ENCODE data around the gene TMEM229B. TPM values are rescaled to one million over a fixed set of nuclear protein-coding genes. Genes with fewer than 3 reads are reported as not detected.

The TMEM229B gene
- total and polyA plus RNA-seq, 2 donors (not counting 1 experiment from before 2014, with no cell fraction given) = 6.9 to 8.2 TPM

DNA sequence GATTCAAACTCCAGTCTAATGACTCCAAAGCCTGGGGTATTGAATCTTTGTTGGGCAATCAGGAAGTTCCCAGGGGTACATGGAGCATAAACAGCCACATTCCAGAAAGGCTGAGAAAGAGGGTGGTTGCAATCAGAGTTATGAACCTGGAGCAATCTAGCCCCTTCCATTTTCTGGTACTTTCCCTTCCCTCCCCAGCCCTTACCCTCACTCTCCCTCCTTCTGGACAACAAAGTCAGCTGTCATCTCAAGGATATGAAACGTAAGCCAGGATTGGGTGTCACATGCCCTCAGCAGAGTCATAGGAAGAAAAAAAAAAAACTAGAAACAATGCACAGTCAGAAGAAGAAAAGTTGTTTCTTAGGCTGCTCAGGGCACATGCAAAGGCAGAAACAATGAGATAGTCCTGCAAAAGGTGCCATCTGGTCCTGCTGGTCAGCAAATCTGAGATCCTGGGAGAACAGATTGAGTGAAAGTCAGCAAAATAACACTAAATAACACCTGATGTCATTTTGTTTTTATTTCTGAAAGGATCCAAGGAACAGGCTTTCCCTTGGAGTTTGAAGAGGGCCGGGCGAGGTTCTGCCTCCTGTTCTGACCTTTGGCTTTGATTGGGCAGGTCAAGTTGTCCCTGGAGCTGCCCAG lies 27.1 kb downstream of the TMEM229B start:
- DNase-seq = no peak
- Histone ChIP-seq H3K27ac (ENCODE audit: low read length in 2 of 2) (no peak overlapping the region), H3K9me3 (ENCODE audit: control extremely low read depth in 1 of 3, control insufficient read depth in 2 of 3, insufficient read depth in 1 of 3, low read length in 2 of 3) (peaks cover 0 to 4% (median 0%) of the 10 kb centered on the region in 3 donors), H4K20me1 (ENCODE audit: control insufficient read depth, insufficient read depth, low read length, poor library complexity, severe bottlenecking) (no peaks in the 10 kb centered on the region), H3K4me1 (ENCODE audit: control insufficient read depth in 2 of 2, insufficient read depth in 2 of 2, low read length in 2 of 2) (no peaks in the 10 kb centered on the region), H3K79me2 (ENCODE audit: control insufficient read depth, insufficient read depth, low read length) (no peaks in the 10 kb centered on the region), H3K27me3 (replicated peaks in 1 of 4; ENCODE audit: control extremely low read depth in 1 of 4, control insufficient read depth in 3 of 4, insufficient read depth in 4 of 4, low read length in 3 of 4) (peaks cover 0 to 4% (median 0%) of the 10 kb centered on the region in 4 experiments), H3K36me3 (replicated peaks in 1 of 2; ENCODE audit: control extremely low read depth in 1 of 2, control insufficient read depth in 1 of 2, extremely low read depth in 1 of 2, insufficient read depth in 2 of 2, low read length in 1 of 2) (no peaks in the 10 kb centered on the region), H3K4me3 (ENCODE audit: control extremely low read depth in 1 of 5, extremely low read depth in 1 of 5, insufficient read depth in 1 of 5, low read depth in 2 of 5, low read length in 4 of 5) (no peak overlapping the region), H2AFZ (ENCODE audit: insufficient read depth, low read depth, low read length, poor library complexity, severe bottlenecking) (no peak overlapping the region), H3K4me2 (replicated peaks; ENCODE audit: low read depth, low read length, poor library complexity, severe bottlenecking) (no peak overlapping the region), H3K9ac (ENCODE audit: low read length) (no peak overlapping the region)
- TF ChIP-seq EZH2 (IDR thresholded peaks at IDR 0.05; ENCODE audit: borderline replicate concordance, insufficient read depth, low read depth, low read length, poor library complexity, severe bottlenecking) = no peak
- TF ChIP-seq, protein P1, sequence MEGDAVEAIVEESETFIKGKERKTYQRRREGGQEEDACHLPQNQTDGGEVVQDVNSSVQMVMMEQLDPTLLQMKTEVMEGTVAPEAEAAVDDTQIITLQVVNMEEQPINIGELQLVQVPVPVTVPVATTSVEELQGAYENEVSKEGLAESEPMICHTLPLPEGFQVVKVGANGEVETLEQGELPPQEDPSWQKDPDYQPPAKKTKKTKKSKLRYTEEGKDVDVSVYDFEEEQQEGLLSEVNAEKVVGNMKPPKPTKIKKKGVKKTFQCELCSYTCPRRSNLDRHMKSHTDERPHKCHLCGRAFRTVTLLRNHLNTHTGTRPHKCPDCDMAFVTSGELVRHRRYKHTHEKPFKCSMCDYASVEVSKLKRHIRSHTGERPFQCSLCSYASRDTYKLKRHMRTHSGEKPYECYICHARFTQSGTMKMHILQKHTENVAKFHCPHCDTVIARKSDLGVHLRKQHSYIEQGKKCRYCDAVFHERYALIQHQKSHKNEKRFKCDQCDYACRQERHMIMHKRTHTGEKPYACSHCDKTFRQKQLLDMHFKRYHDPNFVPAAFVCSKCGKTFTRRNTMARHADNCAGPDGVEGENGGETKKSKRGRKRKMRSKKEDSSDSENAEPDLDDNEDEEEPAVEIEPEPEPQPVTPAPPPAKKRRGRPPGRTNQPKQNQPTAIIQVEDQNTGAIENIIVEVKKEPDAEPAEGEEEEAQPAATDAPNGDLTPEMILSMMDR (IDR thresholded peaks at IDR 0.05) = no peak
- ATAC-seq (ENCODE audit: low read depth) = no peak
- 83% methylated on average over 3 of the region's 3 CpGs for WGBS (ENCODE audit: insufficient coverage)
- no peak overlapping the region for H3K4me3 Mint-ChIP-seq
- H3K27ac Mint-ChIP-seq = no peak overlapping the region
- no peaks in the 10 kb centered on the region for H3K9me3 Mint-ChIP-seq (ENCODE audit: insufficient read depth)
- intact Hi-C loops (cut with micrococcal nuclease) = no loop called here
- ChIA-PET POLR2A (no interaction called here), CTCF (no interaction called here)
- peaks cover 3% of the 10 kb centered on the region for H3K27me3 Mint-ChIP-seq
- H3K4me1 Mint-ChIP-seq = no peaks in the 10 kb centered on the region

DNA sequence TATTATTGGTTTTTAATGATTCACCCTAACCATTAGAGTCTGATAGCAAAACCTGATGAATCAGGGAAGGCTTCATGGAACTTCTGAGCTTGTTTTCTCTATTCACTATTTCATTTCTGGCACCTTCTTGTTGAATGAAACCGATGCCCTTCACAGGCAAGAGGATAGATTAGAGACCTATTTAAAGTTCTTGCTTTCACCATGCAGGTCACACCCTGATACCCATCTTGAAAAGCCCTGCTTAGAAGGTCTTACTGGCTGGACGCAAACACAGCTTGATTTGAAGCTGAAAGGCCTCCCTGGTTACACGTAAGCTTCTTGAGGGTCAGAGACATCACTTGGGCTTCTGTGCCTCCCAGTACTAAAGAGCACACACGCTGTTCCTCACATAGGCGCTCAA lies 29.2 kb downstream of the TMEM229B start:
- no peaks in the 10 kb centered on the region for H4K20me1 ChIP-seq (ENCODE audit: control insufficient read depth, insufficient read depth, low read length, poor library complexity, severe bottlenecking)
- TF ChIP-seq EZH2 (IDR thresholded peaks at IDR 0.05; ENCODE audit: borderline replicate concordance, insufficient read depth, low read depth, low read length, poor library complexity, severe bottlenecking) = no peak
- TF ChIP-seq, protein P1 (IDR thresholded peaks at IDR 0.05) = no peak
- H3K79me2 ChIP-seq (ENCODE audit: control insufficient read depth, insufficient read depth, low read length) = no peaks in the 10 kb centered on the region
- Mint-ChIP-seq H3K27me3 (peaks cover 5% of the 10 kb centered on the region), H3K9me3 (ENCODE audit: insufficient read depth) (no peaks in the 10 kb centered on the region), H3K27ac (no peak overlapping the region), H3K4me1 (no peaks in the 10 kb centered on the region), H3K4me3 (no peak overlapping the region)
- intact Hi-C loops (cut with micrococcal nuclease) = no loop called here
- H3K36me3 ChIP-seq (replicated peaks in 1 of 2; ENCODE audit: control extremely low read depth in 1 of 2, control insufficient read depth in 1 of 2, extremely low read depth in 1 of 2, insufficient read depth in 2 of 2, low read length in 1 of 2) = no peaks in the 10 kb centered on the region
- no peaks in the 10 kb centered on the region for H3K4me1 ChIP-seq (ENCODE audit: control insufficient read depth in 2 of 2, insufficient read depth in 2 of 2, low read length in 2 of 2)
- H3K27ac ChIP-seq (ENCODE audit: low read length in 2 of 2) = no peak overlapping the region
- CTCF ChIA-PET = interaction anchor here (1.1 kb wide), 1 partner anchor 207 kb away, joined by 3 read pairs; no protein-coding TSS in a partner anchor
- H3K4me2 ChIP-seq (replicated peaks; ENCODE audit: low read depth, low read length, poor library complexity, severe bottlenecking) = no peak overlapping the region
- no peak overlapping the region for H3K4me3 ChIP-seq (ENCODE audit: control extremely low read depth in 1 of 5, extremely low read depth in 1 of 5, insufficient read depth in 1 of 5, low read depth in 2 of 5, low read length in 4 of 5)
- H3K9me3 ChIP-seq (ENCODE audit: control extremely low read depth in 1 of 3, control insufficient read depth in 2 of 3, insufficient read depth in 1 of 3, low read length in 2 of 3) = peaks cover 0 to 4% (median 0%) of the 10 kb centered on the region in 3 donors
- no peak overlapping the region for H3K9ac ChIP-seq (ENCODE audit: low read length)
- H3K27me3 ChIP-seq (replicated peaks in 1 of 4; ENCODE audit: control extremely low read depth in 1 of 4, control insufficient read depth in 3 of 4, insufficient read depth in 4 of 4, low read length in 3 of 4) = peaks cover 0 to 4% (median 0%) of the 10 kb centered on the region in 4 experiments
- POLR2A ChIA-PET = no interaction called here
- no peak for ATAC-seq (ENCODE audit: low read depth)
- DNase-seq = no peak
- 95% methylated on average over 4 of the region's 5 CpGs for WGBS (ENCODE audit: insufficient coverage)
- H2AFZ ChIP-seq (ENCODE audit: insufficient read depth, low read depth, low read length, poor library complexity, severe bottlenecking) = no peak overlapping the region
